GM18499 (cell line): ENCODE results near the gene ARHGEF33.
"Not testable (repeated sequence)": the region's sequence is repeated elsewhere in the genome, so short reads cannot be mapped to it uniquely, and the experiment has no call there.

ENCODE experiments used
- ATAC-seq: cut with Tn5 transposase; IDR thresholded peaks from one replicate; pipeline ENCODE4 v1.9.1; 2021; ENCODE audit warnings: moderate number of reproducible peaks; ENCODE audit not compliant: insufficient read depth, unreplicated experiment

ARHGEF33 gene

DNA sequence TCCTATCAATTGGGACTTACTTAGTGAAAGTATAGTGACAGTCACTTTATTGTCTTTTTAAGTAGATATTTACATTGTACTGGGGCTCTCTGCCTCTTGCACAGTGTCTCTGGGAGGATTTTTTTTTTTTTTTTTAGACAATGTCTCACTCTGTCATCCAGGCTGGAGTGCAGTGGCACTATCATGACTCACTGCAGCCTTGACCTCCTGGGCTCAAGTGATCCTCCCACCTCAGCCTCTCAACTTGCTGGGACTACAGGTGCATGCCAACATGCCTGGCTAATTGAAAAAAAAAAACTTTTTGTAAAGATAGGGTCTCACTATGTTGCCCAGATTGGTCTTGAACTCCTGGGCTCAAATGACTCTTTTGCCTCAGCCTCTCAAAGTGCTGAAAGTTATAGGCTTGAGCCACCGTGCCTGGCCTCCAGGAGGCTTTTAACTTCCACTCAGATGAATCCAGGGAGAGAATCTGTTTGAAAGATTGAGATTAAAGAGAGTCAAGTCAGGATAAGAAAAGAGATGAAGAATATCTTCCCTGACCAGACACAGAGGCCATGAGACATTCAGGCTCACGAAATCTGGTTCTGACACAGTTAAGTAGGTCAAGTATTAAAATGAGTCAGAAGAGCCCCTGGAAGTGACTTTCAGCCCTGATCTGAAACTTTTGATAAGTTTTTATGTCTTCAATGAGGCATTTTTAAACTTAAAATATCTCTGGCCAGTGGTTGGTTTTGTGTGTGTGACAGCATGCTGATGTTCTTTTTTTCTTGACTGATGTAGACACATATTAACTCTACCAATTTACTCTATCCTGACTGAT lies 18.3 kb downstream of the ARHGEF33 start:
- peak; percentile 62 for ATAC-seq

DNA sequence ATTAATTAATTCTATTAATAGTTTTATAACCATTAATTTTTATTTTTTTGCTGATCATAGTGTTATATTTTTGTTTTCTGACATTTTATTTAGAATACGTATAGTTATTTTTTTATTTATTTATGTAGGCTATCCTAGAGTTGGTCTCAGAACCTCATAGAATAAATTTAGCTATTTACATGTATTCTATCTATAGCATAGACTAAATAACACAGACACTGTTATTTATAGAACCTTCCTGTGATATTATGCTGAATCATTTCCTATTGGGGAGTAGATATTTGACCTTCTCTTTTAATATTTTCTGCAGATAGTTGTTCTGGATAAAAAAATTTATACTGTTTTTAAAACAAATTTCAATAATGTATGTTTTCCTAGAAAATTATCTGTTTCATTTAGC lies 20.2 kb downstream of the ARHGEF33 start:
- ATAC-seq = no peak

DNA sequence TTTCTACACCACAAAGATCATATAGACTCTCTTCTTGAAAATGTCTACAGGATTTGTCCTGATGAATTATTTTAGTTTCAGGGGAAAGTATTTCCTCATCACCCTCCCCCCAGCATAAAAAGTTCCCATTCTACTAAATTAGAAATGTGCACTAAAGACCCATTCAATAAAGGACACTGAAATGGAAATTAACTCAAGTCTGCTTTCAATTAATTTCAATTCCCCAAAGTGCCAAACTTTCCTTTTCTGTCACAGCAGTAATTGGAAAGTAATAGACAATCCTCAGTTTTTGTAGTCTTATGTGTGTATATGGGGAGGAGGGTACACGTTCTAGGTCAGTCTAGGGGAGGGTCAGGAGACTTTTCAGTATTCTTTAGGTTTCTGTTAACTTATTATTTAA lies 21.5 kb downstream of the ARHGEF33 start:
- ATAC-seq = no peak

DNA sequence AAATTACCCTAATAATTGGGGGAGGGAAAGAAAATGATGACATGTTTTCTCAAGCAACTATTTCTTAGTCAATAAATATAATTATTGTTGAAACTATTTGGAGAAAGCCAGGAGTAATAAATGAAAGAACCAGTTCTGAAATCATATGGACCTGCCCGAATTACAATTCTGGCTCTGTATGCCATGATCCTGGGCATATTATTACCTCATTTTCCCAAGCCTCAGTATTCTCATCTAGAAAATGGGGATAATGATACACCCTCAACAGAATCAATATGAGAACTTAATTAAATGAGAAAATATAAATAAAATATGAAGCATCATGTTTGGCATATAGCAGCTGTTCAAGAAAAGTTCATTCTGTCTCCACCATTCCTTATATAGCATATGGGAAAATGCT lies 22.9 kb downstream of the ARHGEF33 start:
- ATAC-seq = no peak

- no peak for ATAC-seq
Measured at GRCh38 chr2:38922389-38922788, 32.7 kb downstream of the ARHGEF33 start.

GRCh38 chr2:38922902-38923301 lies 33.2 kb downstream of the ARHGEF33 start:
- no peak for ATAC-seq

- no peak for ATAC-seq
Measured at GRCh38 chr2:38925982-38926381, 36.3 kb downstream of the ARHGEF33 start.

- ATAC-seq = no peak
Measured at GRCh38 chr2:38930600-38930999, 40.9 kb downstream of the ARHGEF33 start.

GRCh38 chr2:38932586-38932985 lies 42.9 kb downstream of the ARHGEF33 start:
- ATAC-seq = no peak

GRCh38 chr2:38933653-38934052 lies 44.0 kb downstream of the ARHGEF33 start:
- no peak for ATAC-seq

DNA sequence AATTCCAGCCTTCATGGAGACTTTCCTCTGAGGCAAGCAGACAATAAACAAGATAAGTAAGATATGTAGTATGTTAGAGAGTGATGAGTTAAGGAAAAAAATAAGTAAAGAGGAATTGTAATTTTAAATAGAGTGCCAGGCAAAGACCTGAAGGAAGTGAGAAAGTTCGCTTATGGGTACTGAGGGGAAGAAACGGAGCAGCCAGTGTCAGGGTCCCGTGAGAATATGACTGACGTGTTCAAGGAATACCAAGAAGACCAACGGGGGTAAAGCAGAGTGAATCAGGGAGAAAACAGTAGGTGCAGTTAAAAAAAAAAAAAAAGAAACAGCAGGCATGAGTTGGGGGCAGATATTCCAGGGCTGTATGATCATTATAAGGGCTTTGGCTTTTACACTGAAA lies 45.1 kb downstream of the ARHGEF33 start:
- ATAC-seq = no peak

DNA sequence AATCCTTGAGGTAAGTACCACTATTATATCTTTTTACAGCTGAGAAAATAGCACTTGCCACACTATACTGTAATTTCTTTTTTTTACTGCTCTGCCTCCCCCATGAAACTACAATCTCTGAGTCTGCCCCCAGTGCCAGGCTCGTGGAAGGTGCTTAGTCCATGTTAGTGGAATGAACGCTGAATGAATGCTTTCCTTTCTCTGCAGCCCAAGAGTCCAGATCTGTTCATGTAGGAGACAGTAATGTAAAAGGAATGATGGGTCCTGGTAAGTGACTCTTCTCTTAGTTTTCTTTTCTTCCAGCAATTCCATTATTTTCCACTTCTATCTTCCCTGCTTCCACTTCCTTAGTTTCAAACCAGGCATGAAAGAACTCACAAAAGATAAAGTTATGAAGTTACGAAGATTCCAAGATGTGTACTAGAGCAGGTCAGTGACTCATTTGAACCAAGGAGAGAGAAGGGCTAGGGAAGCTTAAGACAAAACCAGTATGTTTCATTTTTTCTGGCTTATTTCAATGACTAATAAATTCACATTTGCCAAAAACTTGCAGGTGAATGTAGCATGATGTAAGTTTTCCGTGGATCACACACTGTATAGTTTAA lies 46.0 kb downstream of the ARHGEF33 start:
- no peak for ATAC-seq

- not testable (repeated sequence) for ATAC-seq
Measured at GRCh38 chr2:38936516-38936915, 46.8 kb downstream of the ARHGEF33 start.

DNA sequence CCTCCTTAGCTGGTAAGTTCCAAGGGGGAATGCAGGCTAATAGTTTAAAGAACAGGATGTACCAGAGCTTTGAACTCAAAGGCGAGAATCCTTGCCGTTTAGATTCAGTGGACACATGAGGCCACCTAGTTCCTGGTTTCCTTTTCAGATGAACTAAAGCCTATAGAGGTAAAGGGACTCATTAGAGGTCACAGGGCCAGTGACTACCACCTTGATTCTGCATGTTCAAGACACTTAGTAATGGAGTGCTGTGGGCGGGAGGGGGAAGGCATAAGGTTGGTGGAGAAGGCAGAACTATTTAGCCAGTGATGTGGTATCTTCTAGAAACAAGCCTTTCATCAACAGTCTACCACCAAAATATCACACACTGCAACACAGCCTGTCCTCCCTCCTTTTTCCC lies 47.9 kb downstream of the ARHGEF33 start:
- ATAC-seq = no peak

DNA sequence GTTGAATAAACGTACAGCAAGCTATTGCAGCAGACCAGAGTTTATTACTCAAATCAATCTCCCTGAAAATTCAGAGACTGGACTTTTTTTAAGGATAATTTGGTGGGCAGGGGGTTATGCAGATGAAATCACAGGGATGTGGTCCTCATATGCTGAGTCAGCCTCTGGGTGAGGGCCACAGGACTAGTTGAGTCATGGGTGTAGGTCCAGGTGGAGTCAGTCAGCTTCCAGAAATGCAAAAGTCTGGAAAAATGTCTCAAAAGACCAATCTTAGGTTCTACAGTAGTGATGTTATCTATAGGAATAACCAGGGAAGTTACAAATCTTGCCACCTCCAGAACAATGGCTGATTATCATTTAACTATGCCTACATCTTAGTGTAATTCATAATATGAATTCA lies 51.1 kb downstream of the ARHGEF33 start:
- ATAC-seq = no peak

GRCh38 chr2:38943784-38944183 lies 54.1 kb downstream of the ARHGEF33 start:
- ATAC-seq = no peak

- no peak for ATAC-seq
Measured at GRCh38 chr2:38945372-38945771, 55.7 kb downstream of the ARHGEF33 start.

GRCh38 chr2:38945911-38946310 lies 56.2 kb downstream of the ARHGEF33 start:
- no peak for ATAC-seq

DNA sequence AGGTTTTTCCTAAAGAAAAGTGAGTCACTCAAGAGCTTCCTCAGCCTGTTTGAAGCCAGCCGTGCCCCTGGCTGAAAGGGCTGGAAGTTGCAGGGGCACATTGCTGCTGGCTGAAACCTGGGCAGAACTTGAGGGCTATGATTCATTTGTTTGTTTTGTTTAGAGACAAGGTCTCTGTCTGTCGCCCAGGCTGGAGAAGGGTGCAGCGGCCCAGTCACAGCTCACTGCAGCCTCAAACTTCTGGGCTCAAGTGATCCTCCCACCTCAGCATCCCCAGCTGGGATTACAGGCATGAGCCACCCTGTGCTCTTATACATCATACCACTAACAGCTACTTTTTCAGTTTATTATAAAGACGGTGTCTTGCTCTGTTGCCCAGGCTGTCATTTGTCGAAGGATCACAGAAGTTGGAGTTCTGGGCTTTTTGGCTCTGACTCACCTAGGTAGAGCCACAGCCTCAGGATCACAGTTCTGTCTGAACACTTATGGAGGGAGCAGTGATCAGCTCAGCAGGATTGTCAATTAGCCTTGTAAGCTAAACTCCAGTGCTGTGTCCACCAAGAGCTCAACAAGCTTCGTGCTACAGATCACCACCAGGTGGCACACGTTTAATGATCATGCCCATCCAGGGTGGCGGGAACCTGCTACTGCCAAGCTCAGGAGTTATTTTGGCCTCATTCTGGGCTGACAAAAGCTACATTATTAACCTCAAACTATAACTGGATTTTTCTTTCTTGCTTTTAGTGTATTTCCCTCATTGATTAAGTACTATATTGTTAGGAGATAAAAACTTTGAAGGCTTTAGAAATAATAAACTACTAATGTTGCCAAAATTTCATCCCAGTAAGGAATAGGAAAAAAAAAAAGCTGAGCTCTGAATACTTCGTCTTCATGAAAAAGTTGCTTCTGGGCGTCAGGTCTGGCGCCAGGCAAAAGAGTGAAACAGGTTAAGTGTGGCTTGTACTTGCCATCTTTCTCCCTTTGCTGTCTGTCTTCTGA lies 57.9 kb downstream of the ARHGEF33 start:
- no peak for ATAC-seq

GRCh38 chr2:38948387-38948882 lies 58.8 kb downstream of the ARHGEF33 start:
- no peak for ATAC-seq

- ATAC-seq = no peak
Measured at GRCh38 chr2:38948995-38949394, 59.3 kb downstream of the ARHGEF33 start.
